ENCODE data around the gene SP140L. TPM values are rescaled to one million over a fixed set of nuclear protein-coding genes. Genes with fewer than 3 reads are reported as not detected.
"Not testable (repeated sequence)": the region's sequence is repeated elsewhere in the genome, so short reads cannot be mapped to it uniquely, and the experiment has no call there.

Gene SP140L
- total RNA-seq, 1 donor from 2014 or later = 3.4 TPM

DNA sequence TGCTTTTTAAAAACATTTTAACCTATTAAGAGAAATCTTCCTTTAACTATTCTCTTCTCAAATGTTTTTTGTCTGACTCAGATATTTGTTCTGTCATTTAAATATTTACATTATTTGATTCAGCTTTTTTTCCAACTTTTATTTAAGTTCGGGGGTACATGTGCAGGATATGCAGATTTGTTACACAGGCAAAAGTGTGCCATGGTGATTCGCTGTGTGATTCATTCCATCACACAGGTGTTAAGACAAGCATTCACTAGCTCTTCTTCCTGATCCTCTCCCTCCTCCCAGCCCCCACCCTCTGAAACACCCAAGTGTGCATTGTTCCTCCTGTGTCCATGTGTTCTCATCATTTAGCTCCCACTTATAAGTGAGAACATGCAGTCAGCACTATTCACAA, 108.4 kb downstream of the SP140L start:
- Mint-ChIP-seq H3K36me3 (ENCODE audit: insufficient read depth) (no peaks in the 10 kb centered on the region), H3K27me3 (no peaks in the 10 kb centered on the region), H3K27ac (no peak overlapping the region), H3K4me3 (ENCODE audit: low read depth) (no peak overlapping the region), H3K4me1 (ENCODE audit: low read depth) (no peaks in the 10 kb centered on the region), H3K9me3 (ENCODE audit: low read depth) (peaks cover 4% of the 10 kb centered on the region)
- DNase-seq (ENCODE audit: low spot score, unreplicated experiment) = no peak
- no peak for TF ChIP-seq CTCF (IDR thresholded peaks at IDR 0.05; ENCODE audit: unreplicated experiment)

- H3K27ac Mint-ChIP-seq; H3K4me1 Mint-ChIP-seq (ENCODE audit: low read depth); H3K4me3 Mint-ChIP-seq (ENCODE audit: low read depth); H3K27me3 Mint-ChIP-seq; H3K36me3 Mint-ChIP-seq (ENCODE audit: insufficient read depth); DNase-seq (ENCODE audit: low spot score, unreplicated experiment); H3K9me3 Mint-ChIP-seq (ENCODE audit: low read depth): not testable (repeated sequence)
Observed at GRCh38 chr2:230439121-230439520, 112.1 kb downstream of the SP140L start.

- Mint-ChIP-seq H3K36me3 (ENCODE audit: insufficient read depth) (no peaks in the 10 kb centered on the region), H3K4me1 (ENCODE audit: low read depth) (no peaks in the 10 kb centered on the region), H3K27ac (no peak overlapping the region), H3K9me3 (ENCODE audit: low read depth) (peaks cover 4% of the 10 kb centered on the region), H3K4me3 (ENCODE audit: low read depth) (no peak overlapping the region), H3K27me3 (no peaks in the 10 kb centered on the region)
- TF ChIP-seq CTCF (IDR thresholded peaks at IDR 0.05; ENCODE audit: unreplicated experiment) = no peak
- no peak for DNase-seq (ENCODE audit: low spot score, unreplicated experiment)
Observed at GRCh38 chr2:230439590-230439989, 112.6 kb downstream of the SP140L start.

GRCh38 chr2:230441227-230441897, 114.4 kb downstream of the SP140L start:
- Mint-ChIP-seq H3K27me3 (no peaks in the 10 kb centered on the region), H3K4me1 (ENCODE audit: low read depth) (no peaks in the 10 kb centered on the region), H3K36me3 (ENCODE audit: insufficient read depth) (no peaks in the 10 kb centered on the region), H3K27ac (no peak overlapping the region), H3K4me3 (ENCODE audit: low read depth) (no peak overlapping the region), H3K9me3 (ENCODE audit: low read depth) (peaks cover 2% of the 10 kb centered on the region)
- no peak for DNase-seq (ENCODE audit: low spot score, unreplicated experiment)
- TF ChIP-seq CTCF (IDR thresholded peaks at IDR 0.05; ENCODE audit: unreplicated experiment) = no peak

DNA sequence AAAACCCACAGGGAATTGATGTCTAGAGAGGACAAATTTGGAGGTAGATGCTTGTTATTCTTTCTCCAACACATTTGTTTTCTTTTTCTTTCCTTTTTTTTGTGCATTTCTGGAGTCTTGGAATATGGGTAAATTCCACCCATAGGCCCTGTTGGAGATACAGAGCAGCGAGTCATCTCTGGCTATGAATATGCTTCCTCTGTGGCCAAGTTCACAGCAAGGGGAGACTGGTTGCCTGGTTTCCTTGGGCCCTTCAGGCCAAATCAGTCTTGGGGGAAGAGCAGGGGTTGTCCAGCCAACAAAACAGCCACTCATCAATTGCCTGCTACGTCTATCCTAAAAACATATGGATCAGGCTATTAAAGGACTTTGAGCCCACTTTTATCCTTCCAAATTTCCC, 116.5 kb downstream of the SP140L start:
- no peak for DNase-seq (ENCODE audit: low spot score, unreplicated experiment)
- H3K27ac Mint-ChIP-seq = no peak overlapping the region
- peaks cover 2% of the 10 kb centered on the region for H3K4me1 Mint-ChIP-seq (ENCODE audit: low read depth)
- H3K4me3 Mint-ChIP-seq (ENCODE audit: low read depth) = no peak overlapping the region
- H3K36me3 Mint-ChIP-seq (ENCODE audit: insufficient read depth) = no peaks in the 10 kb centered on the region
- no peaks in the 10 kb centered on the region for H3K9me3 Mint-ChIP-seq (ENCODE audit: low read depth)
- no peak for TF ChIP-seq CTCF (IDR thresholded peaks at IDR 0.05; ENCODE audit: unreplicated experiment)
- H3K27me3 Mint-ChIP-seq = no peaks in the 10 kb centered on the region

DNA sequence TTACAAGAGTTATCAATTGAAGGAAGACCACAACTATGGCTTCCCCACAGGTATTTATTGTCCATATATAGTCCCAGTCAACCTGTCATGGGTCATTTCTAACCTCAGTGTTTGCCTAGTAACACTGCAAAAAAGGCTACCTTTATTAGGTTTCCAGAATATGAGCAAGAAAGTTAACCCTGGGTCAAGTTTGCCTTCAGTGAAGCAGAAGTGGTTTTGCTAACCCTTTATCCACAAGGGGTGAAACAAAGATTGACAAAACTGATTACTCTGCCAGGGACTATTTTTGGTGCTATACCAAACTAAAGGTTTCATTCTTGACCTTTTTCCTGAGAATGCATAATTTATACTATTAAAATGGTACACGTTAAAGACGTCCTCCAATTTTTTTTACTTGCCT, 117.8 kb downstream of the SP140L start:
- no peaks in the 10 kb centered on the region for H3K36me3 Mint-ChIP-seq (ENCODE audit: insufficient read depth)
- H3K27me3 Mint-ChIP-seq = no peaks in the 10 kb centered on the region
- H3K4me1 Mint-ChIP-seq (ENCODE audit: low read depth) = peaks cover 2% of the 10 kb centered on the region
- H3K9me3 Mint-ChIP-seq (ENCODE audit: low read depth) = no peaks in the 10 kb centered on the region
- TF ChIP-seq CTCF (IDR thresholded peaks at IDR 0.05; ENCODE audit: unreplicated experiment) = no peak
- H3K27ac Mint-ChIP-seq = no peak overlapping the region
- H3K4me3 Mint-ChIP-seq (ENCODE audit: low read depth) = no peak overlapping the region
- DNase-seq (ENCODE audit: low spot score, unreplicated experiment) = no peak
